Endodermal cell (in vitro differentiated cells): ENCODE data around the gene ROPN1B. TPM values are rescaled to one million over a fixed set of nuclear protein-coding genes. Genes with fewer than 3 reads are reported as not detected.

Experiments used
- DNase-seq: peaks from one replicate; pipeline ENCODE4 v3.0.0-alpha.2; 2017
- H3K27ac ChIP-seq: 2 replicates; pipeline ENCODE4 v1.5.1; 2013; ENCODE audit warnings: mild to moderate bottlenecking, low read depth, low read length, moderate library complexity
- H3K27me3 ChIP-seq: 2 replicates; pipeline ENCODE4 v1.6.1; 2013; ENCODE audit warnings: mild to moderate bottlenecking, low read length, moderate library complexity; ENCODE audit not compliant: insufficient read depth, control insufficient read depth, poor library complexity, severe bottlenecking
- H3K36me3 ChIP-seq: 2 replicates; pipeline ENCODE4 v1.7.0; 2013; ENCODE audit warnings: mild to moderate bottlenecking, low read length, moderate library complexity; ENCODE audit not compliant: control insufficient read depth, insufficient read depth
- H3K4me1 ChIP-seq: one replicate; pipeline ENCODE4 v1.7.0; 2013; ENCODE audit warnings: low read length; ENCODE audit not compliant: control insufficient read depth, insufficient read depth
- H3K4me3 ChIP-seq: 2 replicates; pipeline ENCODE4 v1.5.1; 2013; ENCODE audit warnings: mild to moderate bottlenecking, low read length, moderate library complexity
- H3K9ac ChIP-seq: 2 replicates; pipeline ENCODE4 v1.6.1; 2013; ENCODE audit warnings: mild to moderate bottlenecking, low read length, moderate library complexity; ENCODE audit not compliant: poor library complexity, severe bottlenecking; ENCODE audit errors: extremely low read depth
- H3K9me3 ChIP-seq: 2 replicates; pipeline ENCODE4 v1.6.1; 2013; ENCODE audit warnings: mild to moderate bottlenecking, low read length, moderate library complexity; ENCODE audit not compliant: control insufficient read depth
- H3K27ac Mint-ChIP-seq: 2 replicates; pipeline ENCODE4 v1.8.0; 2020; ENCODE audit warnings: mixed read lengths
- H3K27me3 Mint-ChIP-seq: 2 replicates; pipeline ENCODE4 v1.8.0; 2021; ENCODE audit warnings: mild to moderate bottlenecking, mixed read lengths; ENCODE audit not compliant: insufficient read depth
- H3K36me3 Mint-ChIP-seq: 2 replicates; pipeline ENCODE4 v1.8.0; 2020; ENCODE audit warnings: low read depth, mixed read lengths
- H3K4me1 Mint-ChIP-seq: 2 replicates; pipeline ENCODE4 v1.8.0; 2020; ENCODE audit warnings: mixed read lengths
- H3K4me3 Mint-ChIP-seq: 2 replicates; pipeline ENCODE4 v1.8.0; 2020; ENCODE audit warnings: mild to moderate bottlenecking, moderate library complexity, mixed read lengths
- H3K9me3 Mint-ChIP-seq: 2 replicates; pipeline ENCODE4 v1.8.0; 2020; ENCODE audit warnings: mild to moderate bottlenecking, mixed read lengths
- CTCF ChIP-seq: fragments of 200-600 bp; sonication (generic); conservative IDR thresholded peaks from 2 replicates; pipeline ENCODE4 v1.5.0; 2021; ENCODE audit warnings: antibody characterized with exemption, mild to moderate bottlenecking
- WGBS, 2 experiments: methylation state at CpG; one replicate each; pipeline versions ENCODE4 v1.1.5 to v1.1.7; 2013; ENCODE audit warnings: missing lambda C conversion rate in 2 of 2, mixed read lengths in 1 of 2; ENCODE audit not compliant: insufficient coverage in 1 of 2, insufficient read length in 1 of 2; 5-methylcytosine and 5-hydroxymethylcytosine counted together
- total RNA-seq, 2 donors: library from RNA; stranded (reverse); fragmentation: NEBNext Ultra II Directional in 1 of 2; extraction: Animal tissue kit (Norgen Biotek cat#: 25700) in 1 of 2; gene quantifications; 2 replicates in 1 of 2; 3 replicates in 1 of 2; pipeline ENCODE4 v1.2.1, GENCODE V29; 2021

ROPN1B gene
- total RNA-seq, 2 donors from 2014 or later = not detected

- Mint-ChIP-seq H3K4me1 (no peaks in the 10 kb centered on the region), H3K4me3 (no peak overlapping the region), H3K9me3 (no peaks in the 10 kb centered on the region), H3K36me3 (peaks cover 54% of the 10 kb centered on the region), H3K27ac (no peak overlapping the region), H3K27me3 (no peaks in the 10 kb centered on the region)
- Histone ChIP-seq H3K27ac (no peak overlapping the region), H3K9me3 (no peaks in the 10 kb centered on the region), H3K36me3 (peaks cover 12% of the 10 kb centered on the region), H3K4me3 (no peak overlapping the region), H3K27me3 (no peaks in the 10 kb centered on the region), H3K4me1 (no peaks in the 10 kb centered on the region), H3K9ac (no peak overlapping the region)
- DNase-seq = no peak
- WGBS, 2 experiments = 78 to 84% methylated on average over 6 to 8 of the region's 8 CpGs
- TF ChIP-seq CTCF = no peak
These were observed 44.8 kb downstream of the ROPN1B start for GRCh38 chr3:126013751-126014156.

- TF ChIP-seq CTCF = no peak
- Histone ChIP-seq H3K27ac (no peak overlapping the region), H3K4me3 (no peak overlapping the region), H3K9me3 (no peaks in the 10 kb centered on the region), H3K9ac (no peak overlapping the region), H3K27me3 (no peaks in the 10 kb centered on the region), H3K36me3 (peaks cover 12% of the 10 kb centered on the region), H3K4me1 (no peaks in the 10 kb centered on the region)
- Mint-ChIP-seq H3K4me1 (peaks cover 1% of the 10 kb centered on the region), H3K36me3 (peaks cover 53% of the 10 kb centered on the region), H3K9me3 (no peaks in the 10 kb centered on the region), H3K4me3 (no peak overlapping the region), H3K27ac (no peak overlapping the region), H3K27me3 (no peaks in the 10 kb centered on the region)
- no peak for DNase-seq
- WGBS, 2 experiments = 83 to 87% methylated on average over 1 to 4 of the region's 4 CpGs
These were observed 45.3 kb downstream of the ROPN1B start for GRCh38 chr3:126014252-126014651.

GRCh38 chr3:126015075-126015474 is 46.1 kb downstream of the ROPN1B start:
- Mint-ChIP-seq H3K4me1 (peaks cover 3% of the 10 kb centered on the region), H3K36me3 (peaks cover 49% of the 10 kb centered on the region), H3K4me3 (no peak overlapping the region), H3K27me3 (no peaks in the 10 kb centered on the region), H3K9me3 (no peaks in the 10 kb centered on the region), H3K27ac (no peak overlapping the region)
- peaks cover 2% of the 10 kb centered on the region for H3K4me1 ChIP-seq
- no peak overlapping the region for H3K4me3 ChIP-seq
- DNase-seq = no peak
- H3K36me3 ChIP-seq = peaks cover 12% of the 10 kb centered on the region
- H3K27ac ChIP-seq = no peak overlapping the region
- H3K9me3 ChIP-seq = no peaks in the 10 kb centered on the region
- no peak for TF ChIP-seq CTCF
- WGBS, 2 experiments = 84 to 89% methylated on average over 6 to 10 of the region's 10 CpGs
- H3K9ac ChIP-seq = no peak overlapping the region
- no peaks in the 10 kb centered on the region for H3K27me3 ChIP-seq
